ENCODE data around the gene CROCC.

Gene CROCC

GRCh38 chr1:17008208-17008855, 86.6 kb downstream of the CROCC start:
- H3K9me3 Mint-ChIP-seq = no peaks in the 10 kb centered on the region
- no peak overlapping the region for H3K27ac Mint-ChIP-seq
- no peak overlapping the region for H3K4me3 Mint-ChIP-seq
- peaks cover 9% of the 10 kb centered on the region for H3K36me3 Mint-ChIP-seq (ENCODE audit: low read depth)
- H3K27me3 Mint-ChIP-seq = no peaks in the 10 kb centered on the region
- peaks cover 15% of the 10 kb centered on the region for H3K4me1 Mint-ChIP-seq (ENCODE audit: low read depth)

GRCh38 chr1:17009706-17010105, 88.0 kb downstream of the CROCC start:
- Mint-ChIP-seq H3K4me3 (no peak overlapping the region), H3K27ac (no peak overlapping the region), H3K27me3 (no peaks in the 10 kb centered on the region), H3K36me3 (ENCODE audit: low read depth) (no peaks in the 10 kb centered on the region), H3K9me3 (no peaks in the 10 kb centered on the region), H3K4me1 (ENCODE audit: low read depth) (peaks cover 15% of the 10 kb centered on the region)

GRCh38 chr1:17011092-17011438, 89.3 kb downstream of the CROCC start:
- Mint-ChIP-seq H3K9me3 (no peaks in the 10 kb centered on the region), H3K4me3 (peak overlapping the region; percentile 82), H3K27me3 (no peaks in the 10 kb centered on the region), H3K4me1 (ENCODE audit: low read depth) (peaks cover 15% of the 10 kb centered on the region), H3K36me3 (ENCODE audit: low read depth) (no peaks in the 10 kb centered on the region), H3K27ac (peak overlapping the region; percentile 72)

DNA sequence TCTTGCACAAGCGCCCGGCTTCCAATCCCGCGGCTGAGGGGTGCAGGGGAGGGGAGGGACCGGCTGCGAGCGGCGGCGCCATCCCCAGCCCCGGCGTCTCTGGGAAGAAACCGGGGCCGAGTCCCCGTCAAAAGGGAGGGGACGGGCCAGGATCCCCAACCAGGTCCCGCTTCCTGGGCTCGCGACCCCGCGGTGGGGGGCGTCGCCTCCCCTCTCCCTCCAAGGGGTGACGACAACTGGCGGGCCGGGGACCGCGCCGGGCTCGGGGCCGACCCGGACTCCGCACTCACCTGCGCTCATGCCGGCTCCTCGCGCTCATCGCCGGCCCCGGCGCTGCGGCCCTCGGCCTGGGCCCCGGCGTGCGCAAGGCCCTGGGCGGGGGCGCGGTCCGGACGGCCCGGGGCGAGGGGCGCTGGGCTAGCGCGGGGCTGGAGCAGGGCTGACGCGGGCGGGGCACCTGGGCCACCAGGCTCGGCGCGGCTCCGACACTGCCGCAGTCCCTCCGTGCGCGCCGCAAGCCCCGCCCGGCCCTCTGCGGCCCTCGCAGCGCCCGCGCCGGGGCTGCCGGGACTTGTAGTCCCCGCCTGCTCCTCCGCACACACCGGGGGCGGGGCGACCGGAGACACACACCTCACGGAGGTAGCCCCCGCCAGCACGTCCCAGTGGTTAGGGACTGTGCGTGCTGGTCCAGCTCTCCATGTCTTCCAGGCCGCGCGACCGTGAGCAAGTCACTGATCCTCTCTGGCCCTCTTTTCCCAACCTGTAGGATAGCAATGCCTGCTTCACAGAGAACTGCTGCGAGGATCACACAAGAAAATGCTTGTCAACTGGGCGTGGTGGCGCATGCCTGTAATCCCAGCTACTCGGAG, 89.9 kb downstream of the CROCC start, which contains the start of gene ATP13A2:
Gene ATP13A2 (minus strand): TSS at position 490 of the 869 bp plus-strand sequence. CDS start 190 bp downstream, at position 300.
- H3K36me3 Mint-ChIP-seq (ENCODE audit: low read depth) = no peaks in the 10 kb centered on the region
- no peaks in the 10 kb centered on the region for H3K9me3 Mint-ChIP-seq
- H3K27me3 Mint-ChIP-seq = no peaks in the 10 kb centered on the region
- peak within 1 kb of the TSS; percentile 72 for H3K27ac Mint-ChIP-seq
- peak within 1 kb of the TSS; percentile 82 for H3K4me3 Mint-ChIP-seq
- peaks cover 15% of the 10 kb centered on the region for H3K4me1 Mint-ChIP-seq (ENCODE audit: low read depth)

- Mint-ChIP-seq H3K36me3 (ENCODE audit: low read depth) (no peaks in the 10 kb centered on the region), H3K27ac (no peak overlapping the region), H3K27me3 (no peaks in the 10 kb centered on the region), H3K9me3 (no peaks in the 10 kb centered on the region), H3K4me3 (no peak overlapping the region), H3K4me1 (ENCODE audit: low read depth) (peaks cover 15% of the 10 kb centered on the region)
Measured at GRCh38 chr1:17012775-17013490, 91.2 kb downstream of the CROCC start.

DNA sequence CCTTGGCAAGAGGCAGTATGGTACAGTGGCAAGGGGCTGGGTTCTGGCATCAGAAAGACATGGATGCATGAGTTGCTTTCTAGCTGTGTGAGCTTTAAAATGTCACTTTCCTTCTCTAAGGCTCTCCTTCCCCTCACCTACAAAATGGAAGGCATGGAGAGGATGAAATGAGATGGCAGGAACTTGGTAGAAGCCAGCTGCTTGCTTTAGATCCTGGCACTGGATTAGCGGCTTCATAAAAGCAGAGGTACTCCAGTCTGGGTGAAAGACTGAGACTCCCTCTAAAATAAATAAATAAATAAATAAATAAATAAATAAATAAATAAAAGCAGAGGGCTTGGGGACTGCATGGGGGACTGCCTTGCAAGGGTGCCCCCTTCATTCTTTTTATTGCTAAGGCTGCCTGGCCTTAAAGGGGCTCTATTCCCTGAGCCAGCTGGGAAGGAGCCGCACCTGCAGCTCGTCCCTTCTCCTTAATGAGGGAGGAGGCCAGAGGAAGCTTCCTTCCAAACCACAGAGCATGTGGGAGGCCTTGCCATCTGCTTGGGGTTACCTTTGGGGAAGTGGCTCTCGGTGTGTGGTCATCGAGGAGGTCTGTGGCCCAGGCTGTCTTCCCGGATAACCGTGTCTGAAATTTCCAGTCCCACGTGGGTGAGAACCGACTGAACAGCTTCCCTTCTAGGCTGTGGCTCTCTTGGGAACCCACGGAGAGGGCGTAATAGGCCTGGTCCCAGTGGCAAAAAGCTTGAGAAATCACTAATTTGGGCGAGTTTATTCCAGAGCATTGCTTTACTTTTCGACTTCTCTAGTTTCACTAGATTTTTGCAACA, 92.0 kb downstream of the CROCC start:
- Mint-ChIP-seq H3K27me3 (no peaks in the 10 kb centered on the region), H3K9me3 (no peaks in the 10 kb centered on the region), H3K36me3 (ENCODE audit: low read depth) (peaks cover 8% of the 10 kb centered on the region), H3K27ac (no peak overlapping the region), H3K4me1 (ENCODE audit: low read depth) (peaks cover 15% of the 10 kb centered on the region), H3K4me3 (no peak overlapping the region)

DNA sequence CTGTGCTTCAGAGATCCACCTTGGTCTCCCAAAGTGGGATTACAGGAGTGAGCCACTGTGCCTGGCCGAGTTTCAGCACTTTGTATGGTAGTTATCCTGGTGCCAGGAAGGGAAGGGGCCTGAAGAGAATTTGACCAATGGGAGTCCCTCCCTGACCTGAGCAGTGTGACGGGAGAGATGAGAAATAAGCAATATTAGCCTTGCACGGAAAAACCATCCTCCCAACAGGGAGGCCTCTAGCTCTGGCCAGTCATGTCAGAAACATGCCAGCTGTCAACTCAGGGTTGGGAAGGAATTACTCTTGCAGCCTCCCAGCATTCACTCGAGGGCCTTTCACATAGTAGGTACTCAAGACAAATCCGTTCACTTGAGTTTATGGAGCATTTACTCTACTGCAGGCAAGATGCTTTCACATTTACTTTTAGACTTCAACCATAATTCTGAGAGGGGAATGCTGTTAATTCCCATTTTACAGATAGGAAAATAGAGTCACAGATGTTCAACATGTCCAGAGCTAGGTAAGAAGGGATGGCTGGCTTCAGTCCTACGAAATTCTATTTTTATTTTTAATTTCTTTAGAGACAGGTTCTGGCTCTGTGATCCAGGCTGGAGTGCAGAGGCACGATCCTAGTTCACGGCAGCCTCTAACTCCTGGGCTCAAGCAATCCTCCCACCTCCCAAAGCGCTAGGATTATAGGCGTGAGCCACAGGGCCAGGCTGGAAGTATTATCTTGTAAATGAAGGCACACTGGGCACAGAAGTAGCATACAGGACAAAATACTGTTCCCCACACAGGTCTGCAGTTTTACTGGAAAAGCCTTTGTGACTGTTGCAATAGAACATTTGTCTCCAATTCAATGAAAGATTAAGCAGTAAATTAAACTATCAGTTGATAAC, 93.2 kb downstream of the CROCC start:
- no peaks in the 10 kb centered on the region for H3K9me3 Mint-ChIP-seq
- no peak overlapping the region for H3K4me3 Mint-ChIP-seq
- peaks cover 20% of the 10 kb centered on the region for H3K4me1 Mint-ChIP-seq (ENCODE audit: low read depth)
- H3K27ac Mint-ChIP-seq = no peak overlapping the region
- H3K36me3 Mint-ChIP-seq (ENCODE audit: low read depth) = peaks cover 20% of the 10 kb centered on the region
- no peaks in the 10 kb centered on the region for H3K27me3 Mint-ChIP-seq

DNA sequence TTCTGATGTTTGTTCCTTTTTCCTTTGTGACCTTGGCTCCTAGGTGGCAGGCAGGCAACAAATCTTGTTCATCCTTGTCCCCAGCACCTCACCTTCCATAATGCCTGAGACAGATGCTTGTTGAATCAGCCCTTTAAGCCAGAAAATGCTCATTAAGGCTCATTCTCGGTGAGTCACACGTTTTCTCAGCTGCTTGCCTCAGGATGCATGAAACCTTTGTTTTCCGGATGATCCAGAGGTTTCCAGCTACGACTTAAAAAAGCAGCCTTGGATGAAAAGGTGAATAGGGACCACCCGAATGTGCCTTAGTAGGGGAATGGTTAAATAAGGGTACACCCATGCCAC, 94.6 kb downstream of the CROCC start:
- Mint-ChIP-seq H3K27ac (no peak overlapping the region), H3K27me3 (no peaks in the 10 kb centered on the region), H3K4me1 (ENCODE audit: low read depth) (peaks cover 9% of the 10 kb centered on the region), H3K36me3 (ENCODE audit: low read depth) (peaks cover 30% of the 10 kb centered on the region), H3K9me3 (no peaks in the 10 kb centered on the region), H3K4me3 (no peak overlapping the region)

GRCh38 chr1:17017435-17017834, 95.7 kb downstream of the CROCC start:
- Mint-ChIP-seq H3K4me1 (ENCODE audit: low read depth) (peaks cover 9% of the 10 kb centered on the region), H3K27me3 (no peaks in the 10 kb centered on the region), H3K9me3 (no peaks in the 10 kb centered on the region), H3K27ac (no peak overlapping the region), H3K4me3 (no peak overlapping the region), H3K36me3 (ENCODE audit: low read depth) (peaks cover 38% of the 10 kb centered on the region)

DNA sequence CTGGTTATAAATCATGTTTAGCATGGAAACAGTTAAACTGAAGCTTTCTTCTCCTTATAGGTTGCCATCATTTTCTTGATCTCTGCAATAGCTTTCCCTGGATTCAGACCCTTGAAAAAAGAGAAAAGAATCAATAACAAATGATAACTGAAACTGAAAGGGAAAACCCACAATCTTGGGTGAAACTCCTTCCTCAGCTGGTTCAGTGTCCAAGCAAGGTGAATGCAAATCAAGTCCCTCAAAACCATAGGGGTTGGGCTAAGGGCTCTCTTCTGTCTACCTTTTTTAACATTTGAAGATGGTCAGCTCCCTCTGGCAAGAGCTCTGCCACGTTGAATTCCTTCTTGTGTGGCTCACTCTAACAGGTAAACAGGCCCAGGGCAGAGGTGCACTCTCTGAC, 97.1 kb downstream of the CROCC start:
- Mint-ChIP-seq H3K4me3 (no peak overlapping the region), H3K27ac (peak overlapping the region; percentile 61), H3K36me3 (ENCODE audit: low read depth) (peaks cover 52% of the 10 kb centered on the region)

DNA sequence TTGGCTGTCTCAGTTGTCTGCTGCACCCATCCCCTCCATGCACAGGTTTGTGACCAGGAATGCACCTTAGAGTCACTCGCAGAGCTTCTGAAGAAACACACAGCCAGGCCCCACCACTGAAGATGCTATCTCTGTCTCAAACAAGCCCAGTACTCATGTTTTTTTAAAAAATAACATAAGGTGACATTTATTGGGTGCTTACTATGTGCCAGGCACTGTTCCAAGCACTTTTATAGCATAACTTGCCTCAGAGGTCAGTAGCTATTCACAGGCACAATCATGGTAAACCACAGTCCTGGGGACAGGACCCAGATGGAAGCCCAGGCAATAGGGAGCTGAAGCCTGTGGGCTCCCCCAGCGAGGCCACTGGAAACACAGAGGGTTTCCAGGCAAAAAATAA, 98.8 kb downstream of the CROCC start:
- H3K27ac Mint-ChIP-seq = no peak overlapping the region
- peaks cover 63% of the 10 kb centered on the region for H3K36me3 Mint-ChIP-seq (ENCODE audit: low read depth)
- H3K27me3 Mint-ChIP-seq = no peaks in the 10 kb centered on the region
- peaks cover 9% of the 10 kb centered on the region for H3K4me1 Mint-ChIP-seq (ENCODE audit: low read depth)
- no peaks in the 10 kb centered on the region for H3K9me3 Mint-ChIP-seq
- no peak overlapping the region for H3K4me3 Mint-ChIP-seq

More for the DNA sequence above, 97.1 kb downstream of the CROCC start:
- H3K27me3 Mint-ChIP-seq = no peaks in the 10 kb centered on the region
- no peaks in the 10 kb centered on the region for H3K9me3 Mint-ChIP-seq
- peaks cover 9% of the 10 kb centered on the region for H3K4me1 Mint-ChIP-seq (ENCODE audit: low read depth)

DNA sequence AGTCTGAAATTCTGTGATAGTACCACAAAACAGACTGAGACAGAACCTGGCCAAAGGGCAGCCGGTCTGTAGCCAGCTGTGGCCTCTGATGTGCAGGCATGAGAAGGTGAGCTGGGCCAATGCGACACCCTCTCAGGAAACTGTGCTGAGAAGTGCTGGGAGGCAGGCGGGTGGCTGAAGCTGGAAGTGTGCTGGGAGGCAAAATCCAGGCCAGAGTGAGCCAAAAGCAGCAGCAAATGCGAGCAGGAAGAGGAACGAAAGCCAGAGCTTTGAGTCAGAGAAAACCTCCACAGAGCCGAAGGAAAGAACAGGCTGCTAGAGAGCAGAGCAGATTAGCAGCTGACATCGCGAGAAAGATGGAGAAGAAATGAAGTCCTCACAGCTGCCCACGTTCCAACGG, 100.2 kb downstream of the CROCC start:
- H3K4me1 Mint-ChIP-seq (ENCODE audit: low read depth) = peaks cover 9% of the 10 kb centered on the region
- H3K9me3 Mint-ChIP-seq = no peaks in the 10 kb centered on the region
- H3K27me3 Mint-ChIP-seq = no peaks in the 10 kb centered on the region
- H3K36me3 Mint-ChIP-seq (ENCODE audit: low read depth) = peaks cover 64% of the 10 kb centered on the region
- H3K27ac Mint-ChIP-seq = no peak overlapping the region
- H3K4me3 Mint-ChIP-seq = no peak overlapping the region

Measured in stimulated activated naive CD8-positive, alpha-beta T cell treated with anti-CD3 and anti-CD28 coated beads, Interleukin-15, Interleukin-2, amounts not matched to agents 100 ng/mL and 50 ng/mL, for 24 hours (primary cell).